TTC549 (cell line): ENCODE data around the gene BOD1.
"Not testable (repeated sequence)": the region's sequence is repeated elsewhere in the genome, so short reads cannot be mapped to it uniquely, and the experiment has no call there.

Experiments
- FAIRE-seq: peaks from 2 replicates; lab custom pipeline; 2012; peaks lifted over from hg19 to GRCh38; lab: Jason Lieb, UNC

The BOD1 gene

GRCh38 chr5:173615884-173616576 lies 420 bp downstream of the BOD1 start:
- no peak for FAIRE-seq

- FAIRE-seq, result no peak
Measured at GRCh38 chr5:173614591-173614990, 1.9 kb downstream of the BOD1 start.

DNA sequence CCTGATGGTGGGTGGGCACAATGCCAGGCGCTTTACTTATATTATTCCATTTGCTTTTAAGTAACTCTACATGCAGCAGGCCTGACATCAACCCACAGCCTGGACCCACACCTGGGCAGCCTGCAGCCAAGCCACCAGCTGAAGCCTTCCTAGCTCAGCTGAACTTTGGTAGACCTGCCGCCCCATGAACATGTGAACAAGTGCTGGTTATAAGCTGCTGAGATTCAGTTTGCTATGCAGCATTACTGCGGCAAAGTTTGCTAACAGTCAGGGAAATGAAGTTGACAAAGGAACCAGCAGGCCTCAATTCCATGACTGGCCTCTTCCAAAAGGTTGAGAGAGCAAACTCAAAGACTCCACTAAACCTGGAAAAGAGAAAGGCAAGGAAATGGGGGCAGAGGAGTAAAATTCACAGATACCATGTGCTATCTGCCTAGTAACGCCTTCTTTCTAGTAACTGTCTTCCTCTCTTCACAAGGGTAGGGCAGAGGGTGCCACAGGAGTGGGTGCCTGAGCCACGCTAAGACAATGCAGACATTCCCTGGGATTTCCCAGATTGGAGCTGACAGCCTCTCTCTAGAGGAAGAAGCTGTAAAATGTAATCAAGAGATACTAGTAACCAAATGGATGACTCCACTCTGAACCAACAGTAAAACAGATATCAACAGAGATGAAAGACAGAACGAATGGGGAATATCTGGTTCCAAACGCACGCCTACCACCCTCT lies 2.9 kb downstream of the BOD1 start:
- no peak for FAIRE-seq

DNA sequence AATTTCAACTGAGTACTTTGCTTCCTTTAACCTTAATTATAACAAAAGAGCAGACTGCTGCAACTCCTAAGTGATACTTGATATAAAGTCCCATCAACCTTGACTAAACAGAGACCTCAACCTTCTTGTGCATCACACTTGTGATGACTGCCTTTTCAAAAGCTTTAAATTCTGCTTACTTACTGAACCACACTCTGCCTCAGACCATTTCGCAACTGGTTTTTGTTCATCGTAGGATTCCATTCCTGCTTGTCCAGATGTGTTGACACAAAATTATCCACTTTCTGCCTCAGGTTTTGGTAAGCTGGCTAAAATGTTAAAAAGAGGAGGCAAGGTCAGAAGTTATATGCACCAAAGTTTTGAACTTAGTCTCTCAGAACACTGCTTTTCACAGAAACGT lies 3.5 kb downstream of the BOD1 start:
- no peak for FAIRE-seq

DNA sequence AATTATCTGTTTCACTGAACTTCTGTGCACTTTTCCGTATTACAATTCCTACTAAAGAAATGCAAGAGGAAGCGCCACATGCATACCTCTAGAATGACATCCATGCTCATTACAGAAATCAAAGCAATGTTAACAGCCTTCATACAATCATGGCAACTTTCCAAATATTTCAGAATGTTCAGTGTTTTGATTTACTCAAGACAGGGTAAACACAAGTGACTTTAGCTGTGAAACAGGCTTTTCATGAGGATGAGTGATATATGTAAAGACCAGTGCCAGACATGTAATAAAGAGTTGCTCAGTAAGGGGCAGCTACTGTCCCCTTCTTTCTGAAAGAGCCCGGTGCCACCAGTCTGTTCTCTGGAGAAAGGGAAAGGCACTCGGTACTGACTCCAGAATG lies 4.7 kb downstream of the BOD1 start:
- no peak for FAIRE-seq

DNA sequence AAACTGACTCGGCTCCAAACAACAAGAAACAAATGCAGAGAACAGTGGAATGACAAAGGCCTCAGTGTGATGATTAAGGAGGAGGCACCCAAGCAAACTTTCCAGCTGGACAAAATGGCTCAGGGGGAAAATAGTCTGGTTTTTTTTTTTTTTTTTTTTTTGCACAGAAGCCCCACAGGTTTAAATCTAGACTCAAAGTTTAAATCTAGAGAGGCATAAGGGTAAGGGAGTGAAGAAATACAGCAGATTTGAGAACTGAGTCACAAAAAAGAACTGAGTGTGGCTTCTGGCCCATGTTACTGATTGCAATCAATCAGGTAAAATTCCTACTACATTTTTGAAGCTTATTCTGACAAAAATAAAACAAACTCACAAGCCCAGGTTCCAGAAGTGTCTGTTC lies 12.3 kb downstream of the BOD1 start:
- no peak for FAIRE-seq

DNA sequence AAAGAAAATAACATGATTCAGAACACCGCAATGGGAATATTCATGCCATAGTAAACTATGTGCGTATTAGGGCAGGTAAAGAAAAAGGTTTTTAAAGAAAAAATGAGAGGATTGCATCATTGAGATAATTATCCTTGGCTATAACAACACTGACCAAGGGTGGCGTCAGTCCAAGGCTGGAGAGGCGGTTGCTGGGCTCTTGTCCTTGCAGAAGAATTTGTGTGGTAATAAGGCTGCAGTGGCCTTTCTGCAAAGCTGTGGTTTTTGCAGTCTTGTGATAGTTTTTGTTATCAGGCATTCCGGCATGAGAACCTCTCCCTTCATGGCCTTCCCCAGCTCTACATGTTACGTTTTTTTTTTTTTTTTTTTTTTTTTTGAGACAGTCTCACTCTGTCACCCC lies 14.0 kb downstream of the BOD1 start:
- FAIRE-seq, result no peak

- no peak for FAIRE-seq
Measured at GRCh38 chr5:173598686-173599085, 17.8 kb downstream of the BOD1 start.

DNA sequence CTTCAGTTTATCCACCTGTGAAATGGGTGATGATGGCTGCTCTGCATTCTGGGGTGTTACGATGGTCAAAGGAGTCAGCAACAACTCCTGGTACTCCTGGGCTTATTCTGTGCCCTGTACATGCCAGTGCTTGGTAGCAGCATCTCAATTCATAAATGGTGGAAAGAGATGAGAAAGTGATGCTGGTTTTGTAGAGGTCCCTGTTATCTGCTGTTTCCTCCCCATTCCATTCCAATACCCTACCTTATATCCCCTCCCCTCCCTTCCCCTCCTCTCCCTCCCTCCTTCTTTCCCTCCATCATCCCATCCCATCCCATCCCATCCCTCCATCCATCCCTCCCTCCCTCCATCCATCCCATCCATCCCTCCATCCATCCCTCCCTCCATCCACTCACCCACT lies 19.1 kb downstream of the BOD1 start:
- FAIRE-seq, result no peak

- no peak for FAIRE-seq
Measured at GRCh38 chr5:173595841-173596240, 20.6 kb downstream of the BOD1 start.

DNA sequence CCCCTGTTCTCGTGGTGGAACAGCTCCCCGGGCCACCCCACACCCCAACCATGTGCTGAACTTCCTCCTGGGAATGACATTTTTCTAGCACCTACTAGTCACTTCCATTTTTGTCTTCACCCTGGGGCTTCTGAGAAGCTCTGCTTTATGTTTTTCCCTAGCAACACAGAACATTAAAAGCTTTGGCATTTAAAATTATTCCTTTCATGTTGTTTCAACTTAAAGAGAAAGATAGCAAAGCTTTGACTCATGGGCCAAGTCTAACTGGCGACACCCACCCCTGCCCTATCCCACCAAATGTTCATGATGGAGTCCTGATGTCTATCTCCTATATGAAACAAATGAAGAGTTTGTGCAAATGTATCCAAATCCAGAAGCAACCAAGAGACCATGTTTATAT lies 22.4 kb downstream of the BOD1 start:
- FAIRE-seq, result no peak

DNA sequence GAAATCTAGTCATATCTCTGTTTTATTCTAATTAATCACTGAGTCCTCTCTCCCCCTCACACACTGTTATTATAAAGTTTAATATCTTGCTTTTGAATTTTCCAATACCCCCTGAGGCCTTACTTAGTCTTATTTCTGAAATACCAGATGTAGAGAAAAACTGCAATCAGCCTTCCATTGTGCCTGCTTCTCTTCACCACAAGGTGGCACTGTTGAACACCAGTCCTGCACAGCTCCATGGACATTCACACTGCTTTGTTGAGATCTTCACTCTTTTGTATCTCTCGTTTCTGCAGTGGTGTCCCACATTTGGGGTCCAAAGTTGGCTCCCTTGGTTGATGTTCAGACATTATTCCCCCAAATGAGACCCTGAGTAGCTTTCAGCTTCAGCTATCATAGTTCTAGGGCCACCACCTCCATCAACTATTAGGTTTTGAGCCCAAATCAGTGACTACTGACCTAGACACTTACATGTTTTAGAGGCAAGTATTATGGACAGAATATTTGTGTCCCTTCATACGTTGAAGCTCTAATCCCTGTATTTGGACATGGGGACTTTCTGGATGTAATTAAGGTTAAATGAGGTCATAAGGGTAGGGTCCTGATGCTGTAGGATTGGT lies 24.3 kb downstream of the BOD1 start:
- no peak for FAIRE-seq

DNA sequence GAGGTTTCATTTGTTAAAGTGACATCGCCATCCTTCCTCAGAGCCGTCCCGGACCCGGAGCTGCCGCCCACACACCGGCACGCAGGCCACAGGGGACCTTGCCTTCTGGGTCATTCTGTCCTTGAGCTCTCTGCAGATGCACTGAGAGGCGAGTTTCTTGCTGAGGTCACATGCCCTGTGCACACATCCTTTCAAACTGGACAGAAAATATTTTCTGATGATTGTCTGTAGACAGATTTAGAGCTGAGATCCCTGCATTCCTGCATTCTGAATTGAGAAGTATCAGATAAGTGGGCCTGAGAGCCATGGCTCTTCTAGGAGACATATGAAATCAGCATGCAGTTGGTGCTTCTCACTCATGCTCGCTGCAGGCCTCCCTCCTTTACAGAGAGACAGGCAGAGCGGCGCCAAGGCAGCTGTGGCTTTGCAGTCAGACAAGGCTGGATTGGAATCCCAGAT lies 25.4 kb downstream of the BOD1 start:
- FAIRE-seq, result no peak

- no peak for FAIRE-seq
Measured at GRCh38 chr5:173590436-173591055, 25.9 kb downstream of the BOD1 start.

DNA sequence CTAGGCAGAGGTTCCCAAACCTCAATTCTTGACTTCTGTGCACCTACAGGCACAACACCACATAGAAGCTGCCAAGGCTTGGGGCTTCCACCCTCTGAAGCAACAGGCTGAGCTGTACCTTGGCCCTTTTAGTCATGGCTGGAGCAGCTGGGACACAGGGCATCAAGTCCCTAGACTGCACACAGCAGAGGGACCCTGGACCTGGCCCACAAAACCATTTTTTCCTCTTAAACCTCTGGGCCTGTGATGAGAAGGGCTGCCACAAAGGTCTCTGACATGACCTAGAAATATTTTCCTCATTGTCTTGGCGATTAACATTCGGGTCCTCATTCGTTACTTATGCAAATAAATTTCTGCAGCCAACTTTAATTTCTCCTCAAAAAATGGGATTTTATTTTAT lies 30.3 kb downstream of the BOD1 start:
- FAIRE-seq, result not testable (repeated sequence)

DNA sequence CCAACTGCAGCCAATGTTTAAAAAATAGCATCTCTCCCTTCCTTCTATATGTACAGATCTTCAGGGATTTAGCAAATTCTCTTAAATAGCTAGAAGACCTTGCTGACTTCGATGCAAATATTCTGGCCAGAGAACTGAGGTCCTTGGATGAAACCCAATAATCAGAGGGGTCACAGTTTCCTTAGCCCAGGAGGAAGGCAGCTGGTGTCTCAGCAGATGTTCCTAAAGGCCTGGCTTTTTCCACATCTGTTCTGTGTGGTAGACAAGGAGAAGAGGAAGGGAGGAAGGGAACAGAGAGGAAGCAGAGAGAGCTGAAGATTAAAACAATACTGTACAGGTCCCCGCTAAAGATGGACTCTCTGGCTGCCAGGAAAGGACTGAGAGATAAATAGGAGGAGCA lies 33.1 kb downstream of the BOD1 start:
- no peak for FAIRE-seq

DNA sequence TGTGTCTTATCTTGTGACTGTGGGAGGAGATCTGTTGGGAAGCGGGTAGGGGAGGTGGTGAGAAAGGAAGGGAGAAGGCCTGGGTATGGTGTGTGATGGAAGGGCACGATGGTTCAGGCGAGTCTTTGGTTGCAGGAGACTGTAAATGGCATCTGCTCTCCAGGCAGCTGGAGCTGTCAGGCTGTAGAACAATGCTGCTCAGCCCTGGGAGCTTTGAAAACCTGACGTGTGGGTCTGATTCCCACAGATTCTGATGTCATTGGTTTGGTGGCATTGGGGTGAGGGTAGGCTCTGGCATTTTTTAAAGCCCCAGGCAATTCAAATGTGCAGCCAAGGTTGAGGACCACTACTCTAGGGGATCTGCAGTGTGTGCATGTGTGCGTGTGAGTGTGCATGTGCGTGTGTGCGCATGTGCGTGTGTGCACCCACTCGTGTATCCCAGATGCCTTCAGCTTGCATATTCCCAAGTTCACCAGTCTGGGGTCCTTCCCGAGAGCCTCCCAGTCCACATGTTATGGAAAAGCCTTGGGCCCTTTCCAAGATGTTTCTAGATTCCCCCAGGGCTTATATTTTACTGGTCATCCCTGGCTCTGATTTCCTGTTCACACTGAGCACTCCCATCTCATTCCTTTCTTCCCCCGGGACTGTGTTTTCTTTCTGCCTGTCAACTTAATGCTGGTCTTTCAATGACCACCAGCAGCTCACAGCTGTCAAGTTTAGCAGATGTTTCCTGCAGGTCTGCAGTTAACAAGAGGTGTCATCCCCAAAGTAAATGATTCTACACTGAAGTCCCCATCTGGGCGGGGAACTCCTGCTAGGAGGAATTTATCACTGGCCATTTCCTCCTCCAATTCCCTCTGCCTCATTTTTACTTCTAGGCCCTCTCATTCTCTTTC lies 34.0 kb downstream of the BOD1 start:
- FAIRE-seq, result no peak

GRCh38 chr5:173581408-173582215 lies 34.8 kb downstream of the BOD1 start:
- no peak for FAIRE-seq

DNA sequence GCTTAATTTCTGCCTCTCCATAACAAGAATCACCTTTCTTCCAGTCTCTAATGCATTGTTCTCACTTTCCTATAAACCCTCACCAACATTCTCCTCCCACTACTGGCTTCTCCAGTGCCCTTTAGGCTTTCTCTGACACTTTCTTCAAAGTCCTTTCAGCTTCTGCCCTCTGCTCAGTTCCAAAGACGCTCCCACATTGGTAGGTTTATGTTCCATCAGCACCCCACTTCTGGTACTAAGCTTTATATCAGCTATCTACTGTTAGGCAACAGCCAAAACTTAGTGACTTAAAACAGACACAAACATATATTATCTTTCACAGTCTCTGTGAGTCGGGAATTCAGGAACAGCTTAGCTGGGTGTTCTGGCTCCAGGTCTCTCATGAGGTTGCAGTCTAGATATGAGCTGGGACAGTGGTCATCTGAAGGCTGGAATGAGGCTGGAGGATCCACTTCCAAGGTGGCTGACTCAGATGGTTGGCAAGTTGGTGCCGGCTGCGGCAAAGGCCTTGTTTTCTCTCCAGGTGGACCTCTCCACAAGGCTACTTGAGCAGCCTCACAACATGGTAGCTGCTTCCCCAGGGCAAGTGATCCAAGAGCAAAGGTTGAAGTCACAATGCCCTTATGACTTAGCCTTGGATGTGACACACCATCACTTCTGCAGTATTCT lies 37.4 kb downstream of the BOD1 start:
- FAIRE-seq, result no peak

DNA sequence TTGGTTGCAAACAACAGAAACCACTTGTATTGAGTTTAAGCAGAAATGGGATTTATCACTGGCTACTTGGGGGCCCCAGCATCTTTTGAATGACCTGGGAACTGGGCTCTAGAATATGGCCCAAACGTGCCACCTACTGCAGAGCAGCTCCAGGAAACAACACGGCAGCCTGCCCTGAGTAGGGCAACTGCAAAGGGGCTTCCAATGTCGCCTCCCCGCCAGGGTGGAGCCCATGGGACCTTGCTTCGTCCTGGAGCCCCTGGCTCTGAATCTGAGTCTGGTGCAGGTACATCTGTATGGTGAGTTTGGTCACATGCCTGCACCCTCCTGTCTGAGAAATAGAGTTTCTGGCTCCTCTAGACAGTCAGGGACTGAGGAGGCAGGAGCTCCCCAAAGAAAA lies 38.6 kb downstream of the BOD1 start:
- no peak for FAIRE-seq

- no peak for FAIRE-seq
Measured at GRCh38 chr5:173577166-173577565, 39.3 kb downstream of the BOD1 start.
